ENCODE data around the gene ARHGAP4.

DNA sequence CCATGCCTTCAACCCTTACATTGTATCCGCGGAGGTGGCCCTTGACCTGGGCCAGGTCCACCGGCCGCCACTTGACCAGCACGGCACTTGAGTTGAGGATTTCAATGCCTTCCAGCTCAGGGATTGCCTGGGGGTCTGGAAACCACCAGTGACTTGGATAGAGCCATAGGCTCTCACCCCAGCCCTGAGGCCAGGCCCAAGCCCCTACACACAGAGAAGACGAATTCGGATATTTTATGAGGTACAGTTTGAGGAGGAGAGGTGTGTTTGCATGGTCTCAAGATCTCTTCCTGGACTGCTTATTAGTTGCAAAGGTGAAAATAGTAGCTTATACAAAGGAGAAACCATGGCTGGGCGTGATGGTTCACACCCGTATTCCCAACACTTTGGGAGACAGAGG lies 60.4 kb downstream of the ARHGAP4 start:
- TF ChIP-seq FOXK2 (IDR thresholded peaks at IDR 0.05): no peak
- TF ChIP-seq L3MBTL2 (conservative IDR thresholded peaks at IDR 0.05): no peak

All from HEK293T (cell line).